ENCODE measurements around the gene HRH2.
A peak's percentile ranks its signal among the peaks of the same experiment; 100 is the strongest.
"Not testable (repeated sequence)": the region's sequence is repeated elsewhere in the genome, so short reads cannot be mapped to it uniquely, and the experiment has no call there.

The HRH2 gene

GRCh38 chr5:175657593-175658271 is at the start of gene HRH2:
TSS of gene HRH2 (plus strand) at chr5:175658071. CDS start at chr5:175683234, 25,163 bp downstream.
- peak; percentile 13 for DNase-seq (ENCODE audit: low spot score)

GRCh38 chr5:175609526-175609925 is 48.3 kb upstream of the HRH2 start:
- DNase-seq (ENCODE audit: low spot score) = no peak

GRCh38 chr5:175610381-175610780 is 47.5 kb upstream of the HRH2 start:
- DNase-seq (ENCODE audit: low spot score) = no peak

- no peak for DNase-seq (ENCODE audit: low spot score)
Observed at GRCh38 chr5:175610898-175611297, 47.0 kb upstream of the HRH2 start.

GRCh38 chr5:175614223-175614815 is 43.6 kb upstream of the HRH2 start:
- no peak for DNase-seq (ENCODE audit: low spot score)

GRCh38 chr5:175614861-175615260 is 43.0 kb upstream of the HRH2 start:
- no peak for DNase-seq (ENCODE audit: low spot score)

GRCh38 chr5:175616083-175616482 is 41.8 kb upstream of the HRH2 start:
- DNase-seq (ENCODE audit: low spot score) = no peak

GRCh38 chr5:175616527-175616926 is 41.3 kb upstream of the HRH2 start:
- DNase-seq (ENCODE audit: low spot score) = not testable (repeated sequence)

- DNase-seq (ENCODE audit: low spot score) = no peak
Observed at GRCh38 chr5:175617447-175617846, 40.4 kb upstream of the HRH2 start.

- no peak for DNase-seq (ENCODE audit: low spot score)
Observed at GRCh38 chr5:175620527-175620926, 37.3 kb upstream of the HRH2 start.

GRCh38 chr5:175621971-175622370 is 35.9 kb upstream of the HRH2 start:
- DNase-seq (ENCODE audit: low spot score) = no peak

GRCh38 chr5:175623088-175623487 is 34.8 kb upstream of the HRH2 start:
- DNase-seq (ENCODE audit: low spot score) = no peak

GRCh38 chr5:175624316-175624715 is 33.6 kb upstream of the HRH2 start:
- no peak for DNase-seq (ENCODE audit: low spot score)

GRCh38 chr5:175627005-175627404 is 30.9 kb upstream of the HRH2 start:
- no peak for DNase-seq (ENCODE audit: low spot score)

- no peak for DNase-seq (ENCODE audit: low spot score)
Observed at GRCh38 chr5:175627739-175628138, 30.1 kb upstream of the HRH2 start.

GRCh38 chr5:175628668-175629067 is 29.2 kb upstream of the HRH2 start:
- DNase-seq (ENCODE audit: low spot score) = no peak

GRCh38 chr5:175629261-175629660 is 28.6 kb upstream of the HRH2 start:
- DNase-seq (ENCODE audit: low spot score) = no peak

GRCh38 chr5:175629793-175630192 is 28.1 kb upstream of the HRH2 start:
- DNase-seq (ENCODE audit: low spot score) = no peak

- DNase-seq (ENCODE audit: low spot score) = no peak
Observed at GRCh38 chr5:175635854-175636584, 21.9 kb upstream of the HRH2 start.

GRCh38 chr5:175638305-175638704 is 19.6 kb upstream of the HRH2 start:
- DNase-seq (ENCODE audit: low spot score) = no peak

GRCh38 chr5:175640106-175640775 is 17.6 kb upstream of the HRH2 start:
- no peak for DNase-seq (ENCODE audit: low spot score)

- no peak for DNase-seq (ENCODE audit: low spot score)
Observed at GRCh38 chr5:175642998-175643397, 14.9 kb upstream of the HRH2 start.

- DNase-seq (ENCODE audit: low spot score) = no peak
Observed at GRCh38 chr5:175646251-175646650, 11.6 kb upstream of the HRH2 start.

All from globus pallidus (tissue), 1 donor.